Endothelial cell of umbilical vein (primary cell): ENCODE results near the gene RGSL1. TPM values are rescaled to one million over a fixed set of nuclear protein-coding genes. Genes with fewer than 3 reads are reported as not detected.

ENCODE experiments used
- BruUV-seq: library from RNA; stranded (reverse); fragments of 400-500 nt; replicated peaks from 2 replicates; lab custom pipeline; 2021; lab: Mats Ljungman, UMichigan
- CTCF ChIA-PET: fragments of 300-600, 350-600 bp; sonication (Branson Sonifier 250); formaldehyde crosslinking; loops from one replicate; lab custom pipeline; 2021; ENCODE audit warnings: antibody characterized with exemption, inconsistent platforms; lab: Charles Lee
- POLR2A ChIA-PET: fragments of 300-600, 350-600 bp; sonication (Branson Sonifier 250); formaldehyde crosslinking; loops from one replicate; lab custom pipeline; 2021; ENCODE audit warnings: antibody characterized with exemption, inconsistent platforms; lab: Charles Lee
- DNase-seq: peaks from one replicate; pipeline ENCODE4 v3.0.0-alpha.2; 2011; ENCODE audit warnings: low read depth, low spot score
- FAIRE-seq: peaks from 2 replicates; lab custom pipeline; 2011; peaks lifted over from hg19 to GRCh38; lab: Jason Lieb, UNC
- H2AFZ ChIP-seq: 2 replicates; pipeline ENCODE4 v1.6.0; 2012; ENCODE audit warnings: low read depth, low read length, control low read depth, inconsistent platforms
- H3K27ac ChIP-seq: 2 replicates; pipeline ENCODE4 v1.5.1; 2011; ENCODE audit warnings: low read depth, mild to moderate bottlenecking, control low read depth, low read length, moderate library complexity; ENCODE audit not compliant: insufficient read depth
- H3K27me3 ChIP-seq, 2 experiments: 2 replicates each; pipeline versions ENCODE4 v1.6.0 to v1.6.1; 2011; ENCODE audit warnings: low read length in 2 of 2, mixed read lengths in 1 of 2; ENCODE audit not compliant: control insufficient read depth in 2 of 2, insufficient read depth in 2 of 2
- H3K36me3 ChIP-seq, 2 experiments: 2 replicates in 1 of 2; 3 replicates in 1 of 2; pipeline ENCODE4 v1.5.1; 2011; ENCODE audit warnings: low read length in 2 of 2, mild to moderate bottlenecking in 1 of 2, moderate library complexity in 1 of 2; ENCODE audit not compliant: control insufficient read depth in 2 of 2, insufficient read depth in 2 of 2; ENCODE audit errors: extremely low read depth in 1 of 2
- H3K4me1 ChIP-seq: 3 replicates; pipeline ENCODE4 v1.5.1; 2011; ENCODE audit warnings: mild to moderate bottlenecking, low read length; ENCODE audit not compliant: control insufficient read depth, insufficient read depth; ENCODE audit errors: extremely low read depth
- H3K4me2 ChIP-seq: 2 replicates; pipeline ENCODE4 v1.6.1; 2011; ENCODE audit warnings: low read length, control low read depth, mixed read lengths; ENCODE audit not compliant: insufficient read depth
- H3K4me3 ChIP-seq, 3 experiments: fragments of 200-600 bp in 1 of 3; sonication (generic), shearing (Covaris generic) in 1 of 3; replicated peaks in 1 of 3; 2 replicates each; pipeline ENCODE4 v1.5.1; 2011 to 2016; ENCODE audit warnings: control low read depth in 3 of 3, low read length in 3 of 3, mild to moderate bottlenecking in 2 of 3, inconsistent platforms in 1 of 3, low read depth in 1 of 3, moderate library complexity in 1 of 3; ENCODE audit not compliant: insufficient read depth in 1 of 3
- H3K79me2 ChIP-seq: 2 replicates; pipeline ENCODE4 v1.6.0; 2012; ENCODE audit warnings: low read length, inconsistent platforms; ENCODE audit not compliant: control insufficient read depth, insufficient read depth
- H3K9ac ChIP-seq: replicated peaks from 2 replicates; pipeline ENCODE3; 2011; ENCODE audit warnings: low read length, control low read depth; ENCODE audit not compliant: insufficient read depth; ENCODE audit errors: extremely low read depth
- H3K9me1 ChIP-seq: replicated peaks from 3 replicates; pipeline ENCODE4 v1.6.0; 2011; ENCODE audit warnings: mild to moderate bottlenecking, low read length; ENCODE audit not compliant: control insufficient read depth, insufficient read depth; ENCODE audit errors: extremely low read depth
- H3K9me3 ChIP-seq: replicated peaks from 2 replicates; pipeline ENCODE4 v1.5.1; 2012; ENCODE audit warnings: low read length, inconsistent platforms; ENCODE audit not compliant: control insufficient read depth, insufficient read depth
- H4K20me1 ChIP-seq: replicated peaks from 2 replicates; pipeline ENCODE3; 2011; ENCODE audit warnings: mild to moderate bottlenecking, low read length; ENCODE audit not compliant: control insufficient read depth, insufficient read depth; ENCODE audit errors: extremely low read depth
- EZH2 ChIP-seq: IDR thresholded peaks from 2 replicates; pipeline ENCODE4 v1.6.1; 2012; ENCODE audit warnings: borderline replicate concordance, low read depth, mild to moderate bottlenecking, moderate library complexity, low read length, inconsistent platforms; ENCODE audit not compliant: severe bottlenecking
- FOS ChIP-seq: IDR thresholded peaks from 2 replicates; pipeline ENCODE4 v1.6.1; 2011; ENCODE audit warnings: mild to moderate bottlenecking, low read length, moderate library complexity, borderline replicate concordance; ENCODE audit not compliant: insufficient read depth
- GATA2 ChIP-seq: IDR thresholded peaks from 2 replicates; pipeline ENCODE4 v1.7.0; 2011; ENCODE audit warnings: low read depth, mild to moderate bottlenecking, moderate library complexity, mixed read lengths, low read length; ENCODE audit not compliant: insufficient read length, insufficient read depth
- JUN ChIP-seq: IDR thresholded peaks from 2 replicates; pipeline ENCODE4 v1.6.1; 2011; ENCODE audit warnings: borderline replicate concordance, low read depth; ENCODE audit not compliant: insufficient read length, insufficient read depth
- MYC ChIP-seq: IDR thresholded peaks from one replicate; pipeline ENCODE4 v1.6.1; 2011; ENCODE audit warnings: mild to moderate bottlenecking, low read depth, low read length
- POLR2A ChIP-seq: IDR thresholded peaks from 2 replicates; pipeline ENCODE4 v1.6.1; 2012; ENCODE audit warnings: low read depth, mild to moderate bottlenecking, control low read depth, low read length
- POLR2AphosphoS5 ChIP-seq: IDR thresholded peaks from 2 replicates; pipeline ENCODE4 v1.6.1; 2012; ENCODE audit warnings: low read depth, mild to moderate bottlenecking, control low read depth, low read length, moderate library complexity; ENCODE audit not compliant: insufficient read depth
- dilution Hi-C: fragments of 300-500 bp; cut with MboI; formaldehyde crosslinking; loops from one replicate; pipeline ENCODE4 v1.15.0; 2019; ENCODE audit warnings: low sequenced_read_pairs; ENCODE audit not compliant: extremely low pct_ligation_motif_present
- intact Hi-C: fragments of 100-400 bp; cut with micrococcal nuclease; formaldehyde crosslinking; loops from one replicate; pipeline ENCODE4 v1.10.0; 2022
- polyA plus RNA-seq, 4 experiments: library from polyadenylated mRNA; depleted of rRNA in 3 of 4; stranded (reverse) in 3 of 4; unstranded in 1 of 4; fragments of >200 nt; gene quantifications; 2 replicates each; pipeline versions ENCODE4 v1.2.1 to v1.2.3, GENCODE V29; 2011 to 2012; ENCODE audit warnings: missing spikeins in 1 of 4
- total RNA-seq: library from RNA; stranded (reverse); gene quantifications from 2 replicates; pipeline ENCODE4 v1.2.3, GENCODE V29; 2021
- TF ChIP-seq, protein P1 (sequence below): IDR thresholded peaks from 2 replicates; pipeline ENCODE4 v1.6.1; 2011; ENCODE audit not compliant: insufficient read depth, insufficient read length
- TF ChIP-seq, protein P2 (sequence below), 2 donors: IDR thresholded peaks; 1 replicate in 1 of 2; 2 replicates in 1 of 2; pipeline ENCODE4 v1.5.1; 2011; ENCODE audit warnings: low read length in 2 of 2, mild to moderate bottlenecking in 2 of 2, moderate library complexity in 2 of 2, control low read depth in 1 of 2, inconsistent platforms in 1 of 2, low read depth in 1 of 2; ENCODE audit not compliant: insufficient read depth in 1 of 2; ENCODE audit errors: extremely low read depth in 1 of 2

The RGSL1 gene
- total and polyA plus RNA-seq, 2 donors (not counting 3 experiments of a cell fraction or from before 2014, with no cell fraction given), result not detected

DNA sequence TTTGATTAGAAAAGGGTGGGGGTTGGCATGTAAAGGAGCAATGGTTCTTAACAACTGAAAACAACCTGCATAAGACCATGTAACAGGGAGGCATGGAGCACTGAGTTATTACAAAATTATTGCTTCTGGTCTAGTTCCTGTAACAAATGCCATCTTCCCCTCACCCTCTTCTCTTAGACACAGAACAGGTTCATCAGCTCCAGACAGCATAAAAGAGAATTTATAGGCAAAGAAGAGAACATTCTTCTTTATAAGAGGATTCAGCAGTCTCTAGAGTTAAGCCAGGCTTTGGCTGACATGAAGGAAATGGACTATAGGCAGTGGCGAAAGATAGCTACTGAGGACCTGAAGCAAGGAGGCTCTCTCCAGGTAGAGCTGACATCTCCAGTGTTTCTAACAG is 38.9 kb downstream of the RGSL1 start:
- no TSS peak for BruUV-seq
- Histone ChIP-seq H3K27me3 (no peaks in the 10 kb centered on the region), H2AFZ (no peak overlapping the region), H3K9me3 (no peaks in the 10 kb centered on the region), H3K4me2 (no peak overlapping the region), H3K27ac (no peak overlapping the region), H4K20me1 (no peaks in the 10 kb centered on the region), H3K4me3 (no peak overlapping the region), H3K9ac (no peak overlapping the region), H3K79me2 (no peaks in the 10 kb centered on the region), H3K36me3 (no peaks in the 10 kb centered on the region), H3K4me1 (no peaks in the 10 kb centered on the region), H3K9me1 (no peaks in the 10 kb centered on the region)
- CTCF ChIA-PET, result no interaction called here
- intact Hi-C loops (no loop called here), dilution Hi-C loops (no loop called here)
- FAIRE-seq, result no peak
- TF ChIP-seq, protein P1, sequence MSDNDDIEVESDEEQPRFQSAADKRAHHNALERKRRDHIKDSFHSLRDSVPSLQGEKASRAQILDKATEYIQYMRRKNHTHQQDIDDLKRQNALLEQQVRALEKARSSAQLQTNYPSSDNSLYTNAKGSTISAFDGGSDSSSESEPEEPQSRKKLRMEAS, result no peak
- TF ChIP-seq GATA2, result no peak
- TF ChIP-seq POLR2AphosphoS5, result no peak
- no peak for TF ChIP-seq FOS
- no peak for TF ChIP-seq JUN
- TF ChIP-seq MYC, result no peak
- TF ChIP-seq POLR2A, result no peak
- POLR2A ChIA-PET, result no interaction called here
- DNase-seq, result no peak

DNA sequence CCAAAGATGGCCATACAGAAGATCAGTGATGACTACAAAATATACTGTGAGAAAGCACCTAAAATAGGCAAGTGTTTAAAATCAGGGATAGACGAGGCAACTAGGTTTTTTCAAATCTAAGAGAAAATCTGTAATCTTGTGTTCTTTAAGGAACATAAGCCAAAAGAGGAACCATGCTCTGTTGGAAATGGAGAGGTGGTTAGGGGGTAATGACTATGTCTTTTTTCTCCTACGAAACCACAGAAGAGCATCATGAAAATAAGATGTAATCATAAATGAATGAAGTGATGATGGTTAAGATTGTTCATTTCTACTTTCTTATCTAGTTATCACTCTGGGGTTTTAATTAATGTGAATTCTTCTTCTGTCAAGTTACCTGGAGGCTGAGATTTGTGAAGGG is 43.1 kb downstream of the RGSL1 start:
- Histone ChIP-seq H3K36me3 (no peaks in the 10 kb centered on the region), H3K27ac (no peak overlapping the region), H3K9me3 (no peaks in the 10 kb centered on the region), H3K4me1 (no peaks in the 10 kb centered on the region), H3K9ac (no peak overlapping the region), H3K27me3 (no peaks in the 10 kb centered on the region), H3K4me2 (no peak overlapping the region), H3K79me2 (no peaks in the 10 kb centered on the region), H3K4me3 (no peak overlapping the region), H2AFZ (no peak overlapping the region), H4K20me1 (no peaks in the 10 kb centered on the region), H3K9me1 (no peaks in the 10 kb centered on the region)
- dilution Hi-C loops (no loop called here), intact Hi-C loops (no loop called here)
- ChIA-PET POLR2A (no interaction called here), CTCF (no interaction called here)
- FAIRE-seq (no peak), DNase-seq (no peak)
- no TSS peak for BruUV-seq
- TF ChIP-seq MYC (no peak), GATA2 (no peak), POLR2A (no peak), FOS (no peak), POLR2AphosphoS5 (no peak), EZH2 (no peak), JUN (no peak)
- TF ChIP-seq, protein P1, result no peak
- TF ChIP-seq, protein P2, sequence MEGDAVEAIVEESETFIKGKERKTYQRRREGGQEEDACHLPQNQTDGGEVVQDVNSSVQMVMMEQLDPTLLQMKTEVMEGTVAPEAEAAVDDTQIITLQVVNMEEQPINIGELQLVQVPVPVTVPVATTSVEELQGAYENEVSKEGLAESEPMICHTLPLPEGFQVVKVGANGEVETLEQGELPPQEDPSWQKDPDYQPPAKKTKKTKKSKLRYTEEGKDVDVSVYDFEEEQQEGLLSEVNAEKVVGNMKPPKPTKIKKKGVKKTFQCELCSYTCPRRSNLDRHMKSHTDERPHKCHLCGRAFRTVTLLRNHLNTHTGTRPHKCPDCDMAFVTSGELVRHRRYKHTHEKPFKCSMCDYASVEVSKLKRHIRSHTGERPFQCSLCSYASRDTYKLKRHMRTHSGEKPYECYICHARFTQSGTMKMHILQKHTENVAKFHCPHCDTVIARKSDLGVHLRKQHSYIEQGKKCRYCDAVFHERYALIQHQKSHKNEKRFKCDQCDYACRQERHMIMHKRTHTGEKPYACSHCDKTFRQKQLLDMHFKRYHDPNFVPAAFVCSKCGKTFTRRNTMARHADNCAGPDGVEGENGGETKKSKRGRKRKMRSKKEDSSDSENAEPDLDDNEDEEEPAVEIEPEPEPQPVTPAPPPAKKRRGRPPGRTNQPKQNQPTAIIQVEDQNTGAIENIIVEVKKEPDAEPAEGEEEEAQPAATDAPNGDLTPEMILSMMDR (IDR thresholded peaks at IDR 0.05; ENCODE audit: extremely low read depth in 1 of 2, insufficient read depth in 1 of 2, low read depth in 1 of 2, low read length in 2 of 2), result no peak
